HG03039 (cell line): ENCODE data around the gene TXNRD2.

Source experiments
- ATAC-seq: cut with Tn5 transposase; IDR thresholded peaks from one replicate; pipeline ENCODE4 v1.9.1; 2021; ENCODE audit warnings: mild to moderate bottlenecking, moderate library complexity; ENCODE audit not compliant: unreplicated experiment

The TXNRD2 gene

GRCh38 chr22:19879246-19879570 is 62.4 kb downstream of the TXNRD2 start:
- ATAC-seq = no peak

GRCh38 chr22:19878461-19879245 is 63.0 kb downstream of the TXNRD2 start:
- ATAC-seq = no peak

- ATAC-seq = no peak
Observed at GRCh38 chr22:19877626-19878339, 63.8 kb downstream of the TXNRD2 start.

GRCh38 chr22:19876941-19877625 is 64.5 kb downstream of the TXNRD2 start:
- ATAC-seq = no peak

- no peak for ATAC-seq
Observed at GRCh38 chr22:19876314-19876940, 65.2 kb downstream of the TXNRD2 start.

GRCh38 chr22:19875531-19876313 is 65.9 kb downstream of the TXNRD2 start:
- no peak for ATAC-seq

- ATAC-seq = no peak
Observed at GRCh38 chr22:19875061-19875530, 66.5 kb downstream of the TXNRD2 start.

- ATAC-seq = no peak
Observed at GRCh38 chr22:19874307-19875060, 67.1 kb downstream of the TXNRD2 start.

- no peak for ATAC-seq
Observed at GRCh38 chr22:19873960-19874306, 67.7 kb downstream of the TXNRD2 start.

- ATAC-seq = no peak
Observed at GRCh38 chr22:19873138-19873959, 68.3 kb downstream of the TXNRD2 start.

- ATAC-seq = no peak
Observed at GRCh38 chr22:19872779-19873137, 68.9 kb downstream of the TXNRD2 start.

- ATAC-seq = no peak
Observed at GRCh38 chr22:19871845-19872778, 69.5 kb downstream of the TXNRD2 start.

GRCh38 chr22:19871023-19871844 is 70.4 kb downstream of the TXNRD2 start:
- no peak for ATAC-seq

- ATAC-seq = no peak
Observed at GRCh38 chr22:19870153-19871022, 71.2 kb downstream of the TXNRD2 start.

- ATAC-seq = no peak
Observed at GRCh38 chr22:19869497-19870152, 72.0 kb downstream of the TXNRD2 start.
